Esophagus muscularis mucosa (tissue), 4 donors: ENCODE data around the gene EN1. TPM values are rescaled to one million over a fixed set of nuclear protein-coding genes. Genes with fewer than 3 reads are reported as not detected.

Experiments
- DNase-seq: peaks from one replicate; pipeline ENCODE4 v3.0.0-alpha.2; 2017; ENCODE audit errors: extremely low spot score
- H3K27ac ChIP-seq, 4 donors: fragments of 200-600 bp; sonication (generic); replicated peaks in 1 of 4; 1 replicate in 3 of 4; 2 replicates in 1 of 4; pipeline ENCODE4 v1.5.1; 2016 to 2019; ENCODE audit warnings: mild to moderate bottlenecking in 1 of 4
- H3K27me3 ChIP-seq, 4 donors: fragments of 200-600 bp; sonication (generic); one replicate each; pipeline versions ENCODE4 v1.5.1 to v1.6.0; 2016 to 2019
- H3K36me3 ChIP-seq, 4 donors: fragments of 200-600 bp; sonication (generic); one replicate each; pipeline ENCODE4 v1.5.1; 2016 to 2019
- H3K4me1 ChIP-seq, 4 donors: fragments of 200-600 bp; sonication (generic); one replicate each; pipeline ENCODE4 v1.5.1; 2016 to 2019
- H3K4me3 ChIP-seq, 4 donors: fragments of 200-600 bp; sonication (generic); 1 replicate in 2 of 4; 2 replicates in 2 of 4; pipeline ENCODE4 v1.5.1; 2016 to 2019; ENCODE audit warnings: mild to moderate bottlenecking in 4 of 4, moderate library complexity in 1 of 4
- H3K9me3 ChIP-seq, 4 donors: fragments of 200-600 bp; sonication (generic); 1 replicate in 3 of 4; 2 replicates in 1 of 4; pipeline ENCODE4 v1.5.1; 2016 to 2019
- EP300 ChIP-seq: sonication (generic); formaldehyde crosslinking; IDR thresholded peaks from one replicate; pipeline ENCODE4 v1.6.1; 2017; ENCODE audit warnings: antibody characterized with exemption
- POLR2A ChIP-seq: fragments of 450-650 bp; IDR thresholded peaks from one replicate; pipeline ENCODE4 v1.6.1; 2017; ENCODE audit warnings: antibody characterized with exemption, moderate library complexity, mild to moderate bottlenecking, low read depth
- POLR2AphosphoS5 ChIP-seq, 2 donors: sonication (generic); formaldehyde crosslinking; IDR thresholded peaks; one replicate each; pipeline ENCODE4 v1.6.1; 2017; ENCODE audit warnings: antibody characterized with exemption in 2 of 2
- WGBS: methylation state at CpG from one replicate; pipeline ENCODE4 v1.1.5; 2018; 5-methylcytosine and 5-hydroxymethylcytosine counted together
- intact Hi-C: fragments of 100-400 bp; cut with DNase I; formaldehyde crosslinking; loops from one replicate; pipeline ENCODE4 v1.15.1; 2023
- total RNA-seq, 4 donors: library from RNA; depleted of rRNA; stranded (reverse); fragments of >200 nt; gene quantifications; one replicate each; pipeline versions ENCODE4 v1.1.0 to v1.2.1, GENCODE V29; 2016
- TF ChIP-seq, protein P1 (sequence below), 3 experiments: fragments of 200-600 bp in 2 of 3; fragments of 450-650 bp in 1 of 3; sonication (generic) in 2 of 3; IDR thresholded peaks; one replicate each; pipeline ENCODE4 v1.5.1; 2017 to 2019; ENCODE audit warnings: antibody characterized with exemption in 3 of 3, mild to moderate bottlenecking in 2 of 3, moderate library complexity in 1 of 3

The EN1 gene
- total RNA-seq, 4 donors from 2014 or later = 0.11 to 0.17 (median 0.13) TPM; not detected in 1

DNA sequence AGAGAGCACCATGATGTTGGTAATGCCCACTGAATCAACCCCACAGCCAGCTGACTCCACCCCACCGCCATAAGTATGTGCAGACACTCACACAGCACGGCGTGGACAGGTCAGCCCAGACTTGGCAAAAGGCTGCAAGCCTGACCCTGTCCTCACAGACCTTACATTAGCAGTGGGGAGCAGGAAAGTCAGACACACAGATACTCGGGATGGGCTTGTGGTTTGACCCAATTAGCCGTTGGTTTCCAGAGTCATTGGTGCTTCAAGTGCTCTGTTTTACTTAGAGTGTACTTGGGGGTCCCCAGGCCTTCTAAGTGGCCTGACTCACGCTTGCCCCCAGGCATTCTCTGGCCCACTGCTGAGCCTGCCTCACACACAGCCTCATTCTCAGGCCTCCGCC is 36.7 kb downstream of the EN1 start:
- TF ChIP-seq POLR2AphosphoS5 (IDR thresholded peaks at IDR 0.05) (no peak), POLR2A (no peak)
- Histone ChIP-seq H3K27me3 (peaks cover 0 to 72% (median 3%) of the 10 kb centered on the region in 4 donors), H3K36me3 (no peaks in the 10 kb centered on the region), H3K27ac (no peak overlapping the region), H3K4me3 (no peak overlapping the region), H3K4me1 (no peaks in the 10 kb centered on the region), H3K9me3 (no peaks in the 10 kb centered on the region)
- 95% methylated on average over 7 of the region's 7 CpGs for WGBS
- no peak for DNase-seq
- intact Hi-C loops = no loop called here

DNA sequence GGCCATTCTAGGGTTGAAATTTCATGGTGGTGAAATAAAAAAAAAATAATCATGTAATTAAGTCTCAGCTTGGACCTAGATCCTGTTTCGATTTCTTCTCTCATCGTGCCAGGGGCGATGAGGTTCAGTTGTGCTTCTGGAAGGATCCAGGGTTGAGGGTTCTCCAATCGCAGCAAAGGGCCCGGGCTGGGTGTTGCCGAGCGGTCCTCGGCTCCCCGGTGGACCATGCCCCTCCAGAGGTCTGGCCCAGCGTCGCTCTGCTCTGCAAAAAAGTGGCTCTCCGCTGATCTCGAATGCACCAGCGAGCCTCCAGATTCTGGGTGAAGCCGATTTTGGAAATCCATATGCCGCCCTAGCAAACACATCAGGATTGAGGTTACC is 39.0 kb downstream of the EN1 start:
- no peak for DNase-seq
- H3K36me3 ChIP-seq = no peaks in the 10 kb centered on the region
- TF ChIP-seq EP300 = no peak
- 27% methylated on average over 9 of the region's 16 CpGs for WGBS
- H3K27ac ChIP-seq = no peak overlapping the region
- peaks cover 0 to 60% (median 3%) of the 10 kb centered on the region in 4 donors for H3K27me3 ChIP-seq
- H3K9me3 ChIP-seq = no peaks in the 10 kb centered on the region
- intact Hi-C loops = no loop called here
- no peaks in the 10 kb centered on the region for H3K4me1 ChIP-seq
- H3K4me3 ChIP-seq = peak overlapping the region; percentile 3 to 39 (median 14)

DNA sequence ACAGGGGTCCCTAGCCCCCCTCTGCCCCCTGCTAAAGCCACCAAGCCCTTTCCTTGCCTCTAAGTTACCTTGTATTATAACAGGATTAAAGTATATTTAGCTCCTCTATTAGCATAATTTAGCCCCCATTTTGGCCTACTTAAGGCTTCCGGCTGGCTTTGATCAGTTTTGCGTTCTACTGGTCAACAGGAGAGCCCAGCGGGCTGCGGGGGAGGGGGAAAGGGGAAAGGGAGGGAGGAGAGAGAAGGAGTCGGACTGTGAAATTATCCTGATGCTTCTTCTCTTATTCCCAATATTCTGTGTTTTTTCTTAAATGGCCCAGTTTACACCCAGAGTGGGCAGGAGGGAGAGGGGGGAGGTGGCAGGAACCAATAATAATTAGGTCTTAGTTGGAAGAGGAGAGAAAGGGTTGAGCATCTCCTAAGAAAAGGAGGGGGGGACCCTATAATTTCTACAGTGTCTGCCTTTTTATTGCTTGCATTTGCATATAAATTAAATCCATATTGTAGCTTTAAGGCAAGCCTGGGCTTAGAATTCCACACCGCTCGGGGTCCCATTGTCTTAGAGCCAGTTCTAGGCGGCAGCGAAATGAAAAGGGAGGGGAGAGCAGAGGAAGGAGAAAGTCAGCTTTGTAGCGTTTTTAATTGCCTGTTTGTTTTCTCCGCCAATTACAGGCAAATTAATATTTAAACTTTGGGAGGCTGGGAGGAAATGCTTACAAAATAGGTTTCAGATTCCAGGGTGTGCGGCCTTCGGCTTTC is 39.6 kb downstream of the EN1 start:
- Histone ChIP-seq H3K27ac (no peak overlapping the region), H3K4me1 (no peaks in the 10 kb centered on the region), H3K36me3 (no peaks in the 10 kb centered on the region), H3K27me3 (peaks cover 0 to 62% (median 3%) of the 10 kb centered on the region in 4 donors), H3K9me3 (no peaks in the 10 kb centered on the region), H3K4me3 (peak overlapping the region in 3 of 4 donors; percentile 9 to 39 (median 20))
- no peak for DNase-seq
- 74% methylated on average over 13 of the region's 13 CpGs for WGBS
- intact Hi-C loops = no loop called here
- TF ChIP-seq, protein P1, sequence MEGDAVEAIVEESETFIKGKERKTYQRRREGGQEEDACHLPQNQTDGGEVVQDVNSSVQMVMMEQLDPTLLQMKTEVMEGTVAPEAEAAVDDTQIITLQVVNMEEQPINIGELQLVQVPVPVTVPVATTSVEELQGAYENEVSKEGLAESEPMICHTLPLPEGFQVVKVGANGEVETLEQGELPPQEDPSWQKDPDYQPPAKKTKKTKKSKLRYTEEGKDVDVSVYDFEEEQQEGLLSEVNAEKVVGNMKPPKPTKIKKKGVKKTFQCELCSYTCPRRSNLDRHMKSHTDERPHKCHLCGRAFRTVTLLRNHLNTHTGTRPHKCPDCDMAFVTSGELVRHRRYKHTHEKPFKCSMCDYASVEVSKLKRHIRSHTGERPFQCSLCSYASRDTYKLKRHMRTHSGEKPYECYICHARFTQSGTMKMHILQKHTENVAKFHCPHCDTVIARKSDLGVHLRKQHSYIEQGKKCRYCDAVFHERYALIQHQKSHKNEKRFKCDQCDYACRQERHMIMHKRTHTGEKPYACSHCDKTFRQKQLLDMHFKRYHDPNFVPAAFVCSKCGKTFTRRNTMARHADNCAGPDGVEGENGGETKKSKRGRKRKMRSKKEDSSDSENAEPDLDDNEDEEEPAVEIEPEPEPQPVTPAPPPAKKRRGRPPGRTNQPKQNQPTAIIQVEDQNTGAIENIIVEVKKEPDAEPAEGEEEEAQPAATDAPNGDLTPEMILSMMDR (IDR thresholded peaks at IDR 0.05) = no peak
- TF ChIP-seq POLR2AphosphoS5 (IDR thresholded peaks at IDR 0.05) (no peak), POLR2A (no peak), EP300 (no peak)

DNA sequence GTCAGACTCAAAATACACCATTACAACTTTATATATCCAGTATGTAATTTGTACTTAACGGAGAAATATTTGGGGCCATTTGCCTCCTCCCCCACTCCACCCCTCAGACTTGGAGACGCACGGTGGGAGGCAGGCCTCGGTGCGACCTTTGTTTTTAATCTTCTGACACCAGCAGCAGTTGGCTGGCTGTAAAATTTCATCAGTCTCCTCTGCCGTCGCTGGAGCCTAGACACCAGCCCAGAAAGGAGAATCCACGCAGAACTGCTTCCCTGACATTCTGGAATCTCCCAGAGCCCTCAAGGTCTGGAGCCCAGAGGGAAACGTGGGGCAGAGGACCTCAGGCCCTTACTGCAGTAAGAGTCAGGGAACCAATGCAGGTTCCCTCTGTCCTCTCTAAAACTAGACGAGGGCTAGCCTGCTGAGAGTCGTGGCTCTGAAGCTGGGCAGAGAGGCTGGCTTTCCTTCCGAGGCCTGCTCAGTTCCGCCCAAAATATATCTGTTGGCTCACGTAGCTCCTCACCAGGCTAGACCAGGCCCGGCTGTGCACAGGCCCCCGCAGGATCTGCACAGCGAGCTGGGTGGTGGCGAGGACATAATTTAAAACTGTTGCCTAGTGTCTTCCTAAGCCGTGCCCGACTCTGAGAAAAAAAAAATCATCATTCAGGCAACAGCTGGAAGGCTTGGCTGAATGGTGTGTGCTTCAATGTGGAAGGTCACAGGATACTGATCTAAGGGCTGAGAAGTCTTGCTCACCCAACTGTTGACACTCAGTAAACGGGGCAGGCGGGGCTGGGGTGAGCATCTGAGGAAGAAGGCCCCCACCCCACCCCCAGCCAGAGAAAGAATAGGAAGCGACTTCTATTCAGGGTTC is 40.4 kb downstream of the EN1 start:
- TF ChIP-seq POLR2A = no peak
- no peak for TF ChIP-seq POLR2AphosphoS5 (IDR thresholded peaks at IDR 0.05)
- TF ChIP-seq EP300 = no peak
- TF ChIP-seq, protein P1 (IDR thresholded peaks at IDR 0.05) = no peak
- Histone ChIP-seq H3K27ac (no peak overlapping the region), H3K4me1 (no peaks in the 10 kb centered on the region), H3K36me3 (no peaks in the 10 kb centered on the region), H3K9me3 (no peaks in the 10 kb centered on the region), H3K4me3 (no peak overlapping the region), H3K27me3 (peaks cover 0 to 58% (median 3%) of the 10 kb centered on the region in 4 donors)
- WGBS = 59% methylated on average over 23 of the region's 23 CpGs
- DNase-seq = no peak
- intact Hi-C loops = no loop called here

DNA sequence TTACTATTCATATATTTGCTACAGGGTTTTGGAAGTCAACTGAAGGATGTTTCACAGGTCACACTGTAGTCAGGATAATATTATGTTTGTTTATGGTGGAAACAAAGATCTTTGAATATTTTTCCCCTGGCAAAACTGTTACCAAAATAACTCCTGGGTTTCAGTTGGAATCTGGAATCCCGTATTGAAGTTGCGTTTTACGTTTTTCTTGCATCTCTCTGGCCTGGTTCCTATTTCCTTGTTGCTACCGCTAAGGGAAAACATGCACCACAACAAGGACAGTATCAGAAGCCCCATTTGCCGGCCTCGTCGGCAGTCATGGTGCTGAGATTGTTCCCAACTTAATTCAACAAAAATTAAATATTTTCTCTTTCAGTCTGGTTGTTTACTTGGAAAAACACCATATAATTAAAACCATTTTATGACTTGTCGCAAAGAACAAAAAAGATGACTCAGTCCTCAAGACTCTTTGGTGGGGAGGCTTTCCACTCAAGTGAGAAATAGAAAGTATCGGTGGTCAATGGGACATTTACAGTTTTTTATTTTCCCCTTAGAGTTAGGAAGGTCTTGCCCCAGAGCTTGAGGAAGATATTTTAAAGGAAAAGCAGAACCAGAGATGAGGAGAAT is 42.3 kb downstream of the EN1 start:
- 83% methylated on average over 9 of the region's 9 CpGs for WGBS
- TF ChIP-seq EP300 = no peak
- no peak for TF ChIP-seq POLR2AphosphoS5 (IDR thresholded peaks at IDR 0.05)
- TF ChIP-seq, protein P1 (IDR thresholded peaks at IDR 0.05) = no peak
- no peak for TF ChIP-seq POLR2A
- intact Hi-C loops = no loop called here
- Histone ChIP-seq H3K27me3 (peaks cover 0 to 52% (median 3%) of the 10 kb centered on the region in 4 donors), H3K27ac (no peak overlapping the region), H3K9me3 (no peaks in the 10 kb centered on the region), H3K36me3 (no peaks in the 10 kb centered on the region), H3K4me3 (no peak overlapping the region), H3K4me1 (no peaks in the 10 kb centered on the region)
- no peak for DNase-seq
